Lung (tissue), 12 donors: ENCODE results near the gene EIF3I. TPM values are rescaled to one million over a fixed set of nuclear protein-coding genes. Genes with fewer than 3 reads are reported as not detected.

ENCODE experiments used
- ATAC-seq: fragments of 200-7000 bp; cut with Tn5 transposase; one replicate; pipeline ENCODE4 v1.9.1; 2020; ENCODE audit warnings: moderate number of reproducible peaks; ENCODE audit not compliant: insufficient read depth, low FRiP score
- DNase-seq, 3 donors: peaks; one replicate each; pipeline ENCODE4 v3.0.0-alpha.2; 2013 to 2017
- H3K27ac ChIP-seq, 2 donors: one replicate each; pipeline ENCODE4 v1.5.1; 2013; ENCODE audit warnings: mild to moderate bottlenecking in 2 of 2, moderate library complexity in 2 of 2, control low read depth in 1 of 2, inconsistent platforms in 1 of 2, low read depth in 1 of 2, low read length in 1 of 2
- H3K27me3 ChIP-seq, 3 donors: one replicate each; pipeline ENCODE4 v1.5.1; 2013; ENCODE audit warnings: low read length in 2 of 3; ENCODE audit not compliant: control insufficient read depth in 3 of 3, insufficient read depth in 3 of 3
- H3K36me3 ChIP-seq, 4 donors: one replicate each; pipeline ENCODE4 v1.5.1; 2013; ENCODE audit warnings: low read length in 4 of 4, mild to moderate bottlenecking in 1 of 4, moderate library complexity in 1 of 4; ENCODE audit not compliant: control insufficient read depth in 4 of 4, insufficient read depth in 4 of 4
- H3K4me1 ChIP-seq, 5 donors: one replicate each; pipeline ENCODE4 v1.5.1; 2013; ENCODE audit warnings: low read length in 5 of 5, mild to moderate bottlenecking in 2 of 5, moderate library complexity in 1 of 5; ENCODE audit not compliant: control insufficient read depth in 5 of 5, insufficient read depth in 5 of 5
- H3K4me3 ChIP-seq: one replicate; pipeline ENCODE4 v1.5.1; 2013; ENCODE audit warnings: mild to moderate bottlenecking, control low read depth, moderate library complexity
- H3K9ac ChIP-seq, 2 donors: one replicate each; pipeline ENCODE4 v1.5.1; 2013; ENCODE audit warnings: low read length in 2 of 2, control low read depth in 1 of 2; ENCODE audit not compliant: insufficient read depth in 1 of 2
- H3K9me3 ChIP-seq, 4 donors: one replicate each; pipeline ENCODE4 v1.5.1; 2013; ENCODE audit warnings: low read length in 3 of 4, mild to moderate bottlenecking in 1 of 4, moderate library complexity in 1 of 4; ENCODE audit not compliant: control insufficient read depth in 4 of 4, insufficient read depth in 3 of 4
- CTCF ChIP-seq: IDR thresholded peaks from 2 replicates; pipeline ENCODE4 v1.5.1; 2012; ENCODE audit warnings: mild to moderate bottlenecking; ENCODE audit errors: control extremely low read depth, extremely low read depth
- WGBS, 2 donors: extraction: QIAGEN DNeasy Blood & Tissue Kit; methylation state at CpG; one replicate each; pipeline ENCODE4 v1.1.7; 2013; 5-methylcytosine and 5-hydroxymethylcytosine counted together
- polyA plus RNA-seq, 2 donors: library from polyadenylated mRNA; stranded (reverse); fragments of 200-250 nt; gene quantifications; one replicate each; pipeline ENCODE4 v1.2.1, GENCODE V29; 2013
- total RNA-seq, 2 donors: library from RNA; depleted of rRNA in 1 of 2; stranded (reverse); fragments of >200 nt in 1 of 2; gene quantifications; one replicate each; pipeline ENCODE4 v1.2.1, GENCODE V29; 2014 to 2021
- donor health status: control.
- donor health status: control.
- donor health status: Bipolar disorder and iron deficiency.
- donor health status: healthy.
- donor health status: DM: yes; HTN: yes; CAD: no.

Gene EIF3I
- total and polyA plus RNA-seq, 4 donors = 81.0 to 255 (median 185) TPM

- Histone ChIP-seq H3K4me1 (peaks cover 6 to 20% (median 12%) of the 10 kb centered on the region in 5 donors), H3K9ac (peak overlapping the region; percentile 46 to 64), H3K27me3 (no peaks in the 10 kb centered on the region), H3K4me3 (peak overlapping the region; percentile 83), H3K27ac (peak overlapping the region; percentile 51 to 93), H3K9me3 (no peaks in the 10 kb centered on the region), H3K36me3 (peaks cover under 1 to 37% (median 26%) of the 10 kb centered on the region in 4 donors)
- DNase-seq (no peak), ATAC-seq (no peak)
- no peak for TF ChIP-seq CTCF
- WGBS, 2 donors = 94 to 95% methylated on average over 4 of the region's 4 CpGs
These were observed 1.2 kb upstream of the EIF3I start for GRCh38 chr1:32220746-32221580.

GRCh38 chr1:32221581-32221979 is 627 bp upstream of the EIF3I start:
- peaks cover 4 to 36% (median 23%) of the 10 kb centered on the region in 4 donors for H3K36me3 ChIP-seq
- TF ChIP-seq CTCF = no peak

GRCh38 chr1:32223683-32224082 is 1.5 kb downstream of the EIF3I start:
- Histone ChIP-seq H3K4me3 (no peak overlapping the region), H3K4me1 (peaks cover 6 to 20% (median 12%) of the 10 kb centered on the region in 5 donors), H3K36me3 (peaks cover 5 to 38% (median 25%) of the 10 kb centered on the region in 4 donors), H3K27ac (peak overlapping the region; percentile 3 to 42), H3K27me3 (no peaks in the 10 kb centered on the region), H3K9me3 (no peaks in the 10 kb centered on the region), H3K9ac (no peak overlapping the region)
- ATAC-seq (no peak), DNase-seq (no peak)
- WGBS, 2 donors = 73 to 91% methylated on average over 3 of the region's 3 CpGs
- TF ChIP-seq CTCF = no peak

More at GRCh38 chr1:32221581-32221979, 627 bp upstream of the EIF3I start:
- peak overlapping the region; percentile 93 to 94 for H3K27ac ChIP-seq
- H3K27me3 ChIP-seq = no peaks in the 10 kb centered on the region
- H3K4me3 ChIP-seq = peak overlapping the region; percentile 83
- peak overlapping the region; percentile 46 to 64 for H3K9ac ChIP-seq
- ATAC-seq (no peak), DNase-seq (no peak)
- no peaks in the 10 kb centered on the region for H3K9me3 ChIP-seq
- peaks cover 6 to 20% (median 12%) of the 10 kb centered on the region in 5 donors for H3K4me1 ChIP-seq
- 10 to 18% methylated on average over 13 of the region's 13 CpGs for WGBS, 2 donors
